Measurements from ENCODE around the gene CD8A. TPM values are rescaled to one million over a fixed set of nuclear protein-coding genes. Genes with fewer than 3 reads are reported as not detected.

The CD8A gene
- total RNA-seq, 8 experiments from 2014 or later = 0.18 to 1.9 (median 0.60) TPM; not detected in 1

- Histone ChIP-seq H3K4me1 (replicated peaks in 1 of 2) (peaks cover 0 to 3% of the 10 kb centered on the region in 2 donors), H3K27ac (no peak overlapping the region), H3K4me3 (no peak overlapping the region)
- 100% methylated on average over 1 to 3 of the region's 11 CpGs; no CpG with 5 or more reads in 7 of the 10 experiments for WGBS, 10 experiments
- in situ Hi-C loops (cut with MboI; ENCODE audit: low pct_unique_long_range_greater_than_20kb in 2 of 9, low sequenced_read_pairs in 9 of 9, unreplicated experiment in 9 of 9) = no loop called here
- ATAC-seq (replicated peaks in 6 of 8) = no peak
These were observed 34.5 kb upstream of the CD8A start for GRCh38 chr2:86825036-86825692.

DNA sequence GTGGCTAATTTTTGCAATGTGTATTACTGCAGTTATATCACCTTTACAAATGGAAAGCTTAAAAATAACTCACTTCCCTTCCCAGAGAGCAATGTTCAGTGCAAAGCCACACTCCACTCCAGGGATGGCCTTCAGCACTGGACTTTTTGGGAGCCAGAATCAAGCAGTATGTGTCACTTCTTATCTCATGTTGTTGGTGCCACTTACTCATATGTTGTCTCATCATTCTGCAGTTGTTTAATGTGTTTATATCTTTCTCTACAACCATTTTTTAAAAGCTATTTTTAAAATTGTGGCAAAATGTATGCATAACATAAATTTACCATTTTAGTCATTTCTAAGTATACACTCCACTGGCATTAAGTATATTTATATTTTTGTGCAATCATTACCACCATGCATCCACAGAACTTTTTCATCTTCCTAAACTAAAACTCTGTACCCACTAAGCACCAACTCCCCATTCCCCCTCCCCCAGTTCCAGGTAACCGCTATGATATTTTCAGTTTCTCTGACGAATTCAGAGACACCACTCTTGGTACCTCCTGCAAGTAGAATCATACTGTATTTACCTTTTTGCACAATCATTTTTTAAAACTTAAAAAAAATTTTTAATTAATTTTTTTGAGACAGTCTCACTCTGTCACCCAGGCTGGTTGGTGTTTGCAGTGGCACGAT, 32.1 kb upstream of the CD8A start:
- no peak overlapping the region for H3K4me3 ChIP-seq
- WGBS, 10 experiments = 44 to 100% (median 92%) methylated on average over 1 to 3 of the region's 3 CpGs; no CpG with 5 or more reads in 1 of the 10 experiments
- H3K4me1 ChIP-seq (replicated peaks in 1 of 2) = peaks cover 0 to 3% of the 10 kb centered on the region in 2 donors
- in situ Hi-C loops (cut with MboI; ENCODE audit: low pct_unique_long_range_greater_than_20kb in 2 of 9, low sequenced_read_pairs in 9 of 9, unreplicated experiment in 9 of 9) = no loop called here
- no peak overlapping the region for H3K27ac ChIP-seq
- ATAC-seq (replicated peaks in 6 of 8) = no peak

DNA sequence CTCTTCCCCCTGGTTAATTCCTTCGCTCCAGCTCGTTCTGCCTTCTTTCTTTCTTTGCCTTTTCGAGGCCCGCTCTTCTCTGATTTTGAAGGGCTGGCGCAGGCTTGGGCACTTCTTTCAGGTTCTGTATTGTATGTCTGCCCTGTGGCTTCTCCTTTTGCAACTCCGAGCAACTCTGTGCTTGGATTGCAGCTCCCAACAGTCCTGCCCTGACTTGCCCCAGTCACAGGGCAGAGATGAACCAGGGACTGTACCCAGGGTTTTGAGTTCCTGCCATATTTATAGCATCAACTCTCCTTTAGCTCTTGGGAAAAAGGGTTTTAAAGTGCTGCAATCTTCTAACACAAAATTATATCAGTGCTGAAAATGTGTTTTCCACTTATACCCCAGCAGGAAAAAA, 31.1 kb upstream of the CD8A start:
- no peak overlapping the region for H3K27ac ChIP-seq
- 63 to 100% (median 86%) methylated on average over 1 to 5 of the region's 6 CpGs; no CpG with 5 or more reads in 4 of the 10 experiments for WGBS, 10 experiments
- in situ Hi-C loops (cut with MboI; ENCODE audit: low pct_unique_long_range_greater_than_20kb in 2 of 9, low sequenced_read_pairs in 9 of 9, unreplicated experiment in 9 of 9) = no loop called here
- H3K4me1 ChIP-seq (replicated peaks in 1 of 2) = peaks cover 0 to 3% of the 10 kb centered on the region in 2 donors
- no peak for ATAC-seq (replicated peaks in 6 of 8)
- no peak overlapping the region for H3K4me3 ChIP-seq

GRCh38 chr2:86821306-86821705, 30.6 kb upstream of the CD8A start:
- 40 to 88% (median 80%) methylated on average over 1 to 9 of the region's 13 CpGs; no CpG with 5 or more reads in 5 of the 10 experiments for WGBS, 10 experiments
- Histone ChIP-seq H3K4me1 (replicated peaks in 1 of 2) (peaks cover 0 to 3% of the 10 kb centered on the region in 2 donors), H3K27ac (no peak overlapping the region), H3K4me3 (no peak overlapping the region)
- ATAC-seq (replicated peaks in 6 of 8) = no peak
- in situ Hi-C loops (cut with MboI; ENCODE audit: low pct_unique_long_range_greater_than_20kb in 2 of 9, low sequenced_read_pairs in 9 of 9, unreplicated experiment in 9 of 9) = no loop called here

DNA sequence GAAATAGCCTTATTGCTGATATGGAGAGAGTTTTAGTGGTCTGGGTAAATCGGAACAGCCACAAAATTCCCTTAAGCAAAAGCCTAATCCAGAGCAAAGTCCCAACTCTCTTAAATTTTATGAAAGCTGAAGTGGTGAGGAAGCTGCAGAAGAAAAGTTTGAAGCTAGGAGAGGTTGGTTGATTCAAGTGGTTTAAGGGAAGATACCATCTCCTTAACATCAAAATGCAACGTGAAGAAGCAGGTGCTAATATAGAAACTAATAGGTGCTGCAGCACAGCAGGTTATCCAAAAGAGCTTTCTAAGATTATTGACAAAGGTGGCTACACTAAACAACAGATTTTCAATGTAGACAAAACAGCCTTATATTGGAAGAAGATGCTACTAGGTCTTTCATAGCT, 28.2 kb upstream of the CD8A start:
- no peaks in the 10 kb centered on the region for H3K4me1 ChIP-seq (replicated peaks in 1 of 2)
- in situ Hi-C loops (cut with MboI; ENCODE audit: low pct_unique_long_range_greater_than_20kb in 2 of 9, low sequenced_read_pairs in 9 of 9, unreplicated experiment in 9 of 9) = no loop called here
- ATAC-seq (replicated peaks in 6 of 8) = no peak
- H3K27ac ChIP-seq = no peak overlapping the region
- H3K4me3 ChIP-seq = no peak overlapping the region
- WGBS, 10 experiments = 34 to 100% (median 88%) methylated on average over 1 to 2 of the region's 2 CpGs

- Histone ChIP-seq H3K4me1 (replicated peaks in 1 of 2) (no peaks in the 10 kb centered on the region), H3K4me3 (no peak overlapping the region), H3K27ac (no peak overlapping the region)
- in situ Hi-C loops (cut with MboI; ENCODE audit: low pct_unique_long_range_greater_than_20kb in 2 of 9, low sequenced_read_pairs in 9 of 9, unreplicated experiment in 9 of 9) = no loop called here
- WGBS, 10 experiments = 53 to 100% (median 90%) methylated on average over 1 to 4 of the region's 4 CpGs
- ATAC-seq (replicated peaks in 6 of 8) = no peak
These were observed 27.5 kb upstream of the CD8A start for GRCh38 chr2:86818114-86818801.

DNA sequence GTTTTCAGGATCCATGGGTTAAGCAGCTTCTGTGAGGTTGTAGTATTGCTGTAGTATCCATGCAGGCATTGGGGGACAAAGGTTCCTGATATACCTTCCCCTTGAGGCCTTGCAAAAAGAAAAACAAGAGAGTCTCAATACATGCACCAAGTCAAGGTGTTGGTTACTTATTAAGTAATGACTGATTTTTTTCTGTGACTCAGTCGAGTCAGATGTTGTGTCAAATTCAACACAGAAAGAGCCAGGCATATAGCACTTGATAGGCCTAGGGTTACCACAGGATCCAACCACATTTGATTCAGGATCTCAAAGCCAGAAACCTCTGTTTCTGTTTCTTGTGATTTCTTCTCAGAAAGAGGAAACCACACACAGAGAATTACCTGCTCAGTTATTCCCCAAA, 24.9 kb upstream of the CD8A start:
- in situ Hi-C loops (cut with MboI; ENCODE audit: low pct_unique_long_range_greater_than_20kb in 2 of 9, low sequenced_read_pairs in 9 of 9, unreplicated experiment in 9 of 9) = no loop called here
- whole genome bisulfite sequencing, 10 experiments = 17 to 89% (median 59%) methylated on average over 1 of the region's 1 CpG; no CpG with 5 or more reads in 4 of the 10 experiments
- Histone ChIP-seq H3K27ac (no peak overlapping the region), H3K4me3 (no peak overlapping the region), H3K4me1 (replicated peaks in 1 of 2) (no peaks in the 10 kb centered on the region)
- ATAC-seq (replicated peaks in 6 of 8) = no peak

- no peak overlapping the region for H3K27ac ChIP-seq
- ATAC-seq (replicated peaks in 6 of 8) = no peak
- H3K4me1 ChIP-seq (replicated peaks in 1 of 2) = peaks cover 0 to 5% of the 10 kb centered on the region in 2 donors
- in situ Hi-C loops (cut with MboI; ENCODE audit: low pct_unique_long_range_greater_than_20kb in 2 of 9, low sequenced_read_pairs in 9 of 9, unreplicated experiment in 9 of 9) = no loop called here
- WGBS, 10 experiments = 6 to 85% (median 29%) methylated on average over 2 to 13 of the region's 43 CpGs; no CpG with 5 or more reads in 2 of the 10 experiments
- peak overlapping the region in 2 of 5 donors; percentile 45 to 47 for H3K4me3 ChIP-seq
These were observed 18.9 kb upstream of the CD8A start for GRCh38 chr2:86809481-86810121.

GRCh38 chr2:86808315-86809161, 17.8 kb upstream of the CD8A start:
- H3K4me1 ChIP-seq (replicated peaks in 1 of 2) = peaks cover 0 to 5% of the 10 kb centered on the region in 2 donors
- in situ Hi-C loops (cut with MboI; ENCODE audit: low pct_unique_long_range_greater_than_20kb in 2 of 9, low sequenced_read_pairs in 9 of 9, unreplicated experiment in 9 of 9) = no loop called here
- ATAC-seq (replicated peaks in 6 of 8) = peak; percentile 77 to 90 (median 84)
- peak overlapping the region; percentile 17 to 68 for H3K27ac ChIP-seq
- peak overlapping the region; percentile 40 to 54 (median 45) for H3K4me3 ChIP-seq
- 0 to 100% (median 14%) methylated on average over 1 to 22 of the region's 36 CpGs; no CpG with 5 or more reads in 1 of the 10 experiments for WGBS, 10 experiments

- H3K27ac ChIP-seq = peak overlapping the region; percentile 17 to 68
- WGBS, 10 experiments = 0 to 11% (median 8%) methylated on average over 1 to 7 of the region's 51 CpGs; no CpG with 5 or more reads in 6 of the 10 experiments
These were observed 17.0 kb upstream of the CD8A start for GRCh38 chr2:86807468-86808275.

GRCh38 chr2:86807133-86807467, 16.4 kb upstream of the CD8A start:
- Histone ChIP-seq H3K27ac (no peak overlapping the region), H3K4me1 (replicated peaks in 1 of 2) (peaks cover 0 to 5% of the 10 kb centered on the region in 2 donors), H3K4me3 (peak overlapping the region; percentile 40 to 54 (median 45))
- in situ Hi-C loops (cut with MboI; ENCODE audit: low pct_unique_long_range_greater_than_20kb in 2 of 9, low sequenced_read_pairs in 9 of 9, unreplicated experiment in 9 of 9) = no loop called here
- 27 to 77% (median 50%) methylated on average over 4 to 11 of the region's 11 CpGs for WGBS, 10 experiments
- no peak for ATAC-seq (replicated peaks in 6 of 8)

More at GRCh38 chr2:86807468-86808275, 17.0 kb upstream of the CD8A start:
- in situ Hi-C loops (cut with MboI; ENCODE audit: low pct_unique_long_range_greater_than_20kb in 2 of 9, low sequenced_read_pairs in 9 of 9, unreplicated experiment in 9 of 9) = no loop called here
- peak; percentile 61 to 85 (median 79) for ATAC-seq (replicated peaks in 6 of 8)
- peak overlapping the region; percentile 40 to 54 (median 45) for H3K4me3 ChIP-seq
- peaks cover 0 to 5% of the 10 kb centered on the region in 2 donors for H3K4me1 ChIP-seq (replicated peaks in 1 of 2)

Measured in motor neuron (in vitro differentiated cells).